H9 (cell line): ENCODE results near the gene DDX25. TPM values are rescaled to one million over a fixed set of nuclear protein-coding genes. Genes with fewer than 3 reads are reported as not detected.

Source experiments
- DNase-seq: peaks from one replicate; pipeline ENCODE4 v3.0.0-alpha.2; 2017
- H2AFZ ChIP-seq: one replicate; pipeline ENCODE4 v1.6.1; 2013; ENCODE audit warnings: mild to moderate bottlenecking, low read length, control low read depth, moderate library complexity
- H2AK5ac ChIP-seq: 2 replicates; pipeline ENCODE4 v1.6.1; 2013; ENCODE audit warnings: low read length, control low read depth, mixed read lengths; ENCODE audit not compliant: insufficient read length
- H2BK120ac ChIP-seq: one replicate; pipeline ENCODE4 v1.6.1; 2013; ENCODE audit warnings: low read depth, mild to moderate bottlenecking, low read length, control low read depth, inconsistent platforms; ENCODE audit not compliant: poor library complexity, severe bottlenecking
- H2BK12ac ChIP-seq: 2 replicates; pipeline ENCODE4 v1.6.1; 2013; ENCODE audit warnings: low read length, control low read depth, mixed read lengths, low read depth; ENCODE audit not compliant: insufficient read length
- H2BK15ac ChIP-seq: 2 replicates; pipeline ENCODE4 v1.6.1; 2013; ENCODE audit warnings: low read depth, low read length, control low read depth
- H2BK20ac ChIP-seq: one replicate; pipeline ENCODE4 v1.6.1; 2013; ENCODE audit warnings: low read depth, mild to moderate bottlenecking, low read length, control low read depth, inconsistent platforms; ENCODE audit not compliant: poor library complexity, severe bottlenecking
- H2BK5ac ChIP-seq: 2 replicates; pipeline ENCODE4 v1.6.1; 2013; ENCODE audit warnings: low read length, control low read depth, mixed read lengths; ENCODE audit not compliant: insufficient read length
- H3K14ac ChIP-seq: 2 replicates; pipeline ENCODE4 v1.6.1; 2013; ENCODE audit warnings: low read length, control low read depth; ENCODE audit not compliant: insufficient read depth
- H3K18ac ChIP-seq: 2 replicates; pipeline ENCODE4 v1.6.1; 2013; ENCODE audit warnings: low read depth, mild to moderate bottlenecking, mixed read lengths, low read length, control low read depth; ENCODE audit not compliant: insufficient read length
- H3K23ac ChIP-seq: 2 replicates; pipeline ENCODE4 v1.6.1; 2013; ENCODE audit warnings: low read length, control low read depth, mixed read lengths, low read depth; ENCODE audit not compliant: insufficient read length
- H3K23me2 ChIP-seq: 2 replicates; pipeline ENCODE4 v1.6.1; 2013; ENCODE audit warnings: low read depth, mild to moderate bottlenecking, mixed read lengths, low read length, control low read depth; ENCODE audit not compliant: insufficient read length, poor library complexity, severe bottlenecking
- H3K27ac ChIP-seq: 2 replicates; pipeline ENCODE4 v1.5.1; 2013; ENCODE audit warnings: low read length, control low read depth, mixed read lengths, low read depth; ENCODE audit not compliant: insufficient read length
- H3K27me3 ChIP-seq: 2 replicates; pipeline ENCODE4 v1.6.1; 2013; ENCODE audit warnings: low read length, control low read depth, inconsistent platforms; ENCODE audit not compliant: insufficient read depth
- H3K4ac ChIP-seq: 2 replicates; pipeline ENCODE4 v1.6.1; 2013; ENCODE audit warnings: low read depth, mild to moderate bottlenecking, control low read depth, inconsistent platforms, low read length, moderate library complexity
- H3K4me1 ChIP-seq: 2 replicates; pipeline ENCODE4 v1.6.1; 2013; ENCODE audit warnings: low read length, control low read depth, inconsistent platforms; ENCODE audit not compliant: insufficient read depth
- H3K4me2 ChIP-seq: 2 replicates; pipeline ENCODE4 v1.6.1; 2013; ENCODE audit warnings: low read length, control low read depth, mixed read lengths; ENCODE audit not compliant: insufficient read length, insufficient read depth
- H3K56ac ChIP-seq: 2 replicates; pipeline ENCODE4 v1.6.1; 2013; ENCODE audit warnings: low read depth, mild to moderate bottlenecking, mixed read lengths, low read length, control low read depth; ENCODE audit not compliant: insufficient read length
- H3K79me1 ChIP-seq: 2 replicates; pipeline ENCODE4 v1.6.1; 2013; ENCODE audit warnings: low read depth, mild to moderate bottlenecking, moderate library complexity, low read length, control low read depth, inconsistent platforms; ENCODE audit not compliant: insufficient read depth, poor library complexity, severe bottlenecking
- H3K79me2 ChIP-seq: 2 replicates; pipeline ENCODE4 v1.6.1; 2013; ENCODE audit warnings: low read length, control low read depth, inconsistent platforms; ENCODE audit not compliant: insufficient read depth
- H3K9ac ChIP-seq: 2 replicates; pipeline ENCODE4 v1.6.1; 2013; ENCODE audit warnings: low read length, control low read depth, mixed read lengths; ENCODE audit not compliant: insufficient read length; ENCODE audit errors: extremely low read depth
- H3K9me3 ChIP-seq: one replicate; pipeline ENCODE4 v1.6.1; 2013; ENCODE audit warnings: low read depth, low read length, inconsistent platforms; ENCODE audit not compliant: control insufficient read depth
- H3T11ph ChIP-seq: one replicate; pipeline ENCODE4 v1.6.1; 2013; ENCODE audit warnings: mild to moderate bottlenecking, low read length, control low read depth, inconsistent platforms
- H4K20me1 ChIP-seq: one replicate; pipeline ENCODE4 v1.6.1; 2013; ENCODE audit not compliant: control insufficient read depth, insufficient read length, insufficient read depth
- H4K5ac ChIP-seq: 2 replicates; pipeline ENCODE4 v1.6.1; 2013; ENCODE audit warnings: low read depth, mild to moderate bottlenecking, mixed read lengths, low read length, control low read depth; ENCODE audit not compliant: insufficient read length
- H4K8ac ChIP-seq: replicated peaks from 2 replicates; pipeline ENCODE4 v1.6.1; 2013; ENCODE audit warnings: low read length, control low read depth, mixed read lengths, low read depth; ENCODE audit not compliant: insufficient read length
- H4K91ac ChIP-seq: 2 replicates; pipeline ENCODE4 v1.6.1; 2013; ENCODE audit warnings: low read depth, mild to moderate bottlenecking, moderate library complexity, mixed read lengths, low read length, control low read depth; ENCODE audit not compliant: insufficient read length
- H3K27ac Mint-ChIP-seq, 3 experiments: 2 replicates in 2 of 3; 3 replicates in 1 of 3; pipeline ENCODE4 v1.8.0; 2020 to 2021; ENCODE audit warnings: mixed read lengths in 3 of 3, mild to moderate bottlenecking in 1 of 3, moderate library complexity in 1 of 3
- H3K27me3 Mint-ChIP-seq: 2 replicates; pipeline ENCODE4 v1.8.0; 2021; ENCODE audit warnings: low read depth, mild to moderate bottlenecking, moderate library complexity, mixed read lengths
- H3K36me3 Mint-ChIP-seq, 3 experiments: 2 replicates in 2 of 3; 3 replicates in 1 of 3; pipeline ENCODE4 v1.8.0; 2020 to 2021; ENCODE audit warnings: low read depth in 3 of 3, mixed read lengths in 3 of 3; ENCODE audit not compliant: insufficient read depth in 1 of 3
- H3K4me1 Mint-ChIP-seq, 2 experiments: 2 replicates each; pipeline ENCODE4 v1.8.0; 2020; ENCODE audit warnings: mixed read lengths in 2 of 2
- H3K4me3 Mint-ChIP-seq, 2 experiments: 2 replicates in 1 of 2; 3 replicates in 1 of 2; pipeline ENCODE4 v1.8.0; 2020 to 2021; ENCODE audit warnings: mild to moderate bottlenecking in 2 of 2, mixed read lengths in 2 of 2, moderate library complexity in 1 of 2
- H3K9me3 Mint-ChIP-seq, 2 experiments: 2 replicates in 1 of 2; 3 replicates in 1 of 2; pipeline ENCODE4 v1.8.0; 2020; ENCODE audit warnings: mild to moderate bottlenecking in 2 of 2, mixed read lengths in 2 of 2, moderate library complexity in 1 of 2
- WGBS: extraction: QIAGEN DNeasy Blood & Tissue Kit; methylation state at CpG from one replicate; pipeline ENCODE4 v1.1.7; 2013; ENCODE audit warnings: missing lambda C conversion rate, low lambda C conversion rate, mixed read lengths; ENCODE audit not compliant: insufficient read length; ENCODE audit errors: extremely low coverage; 5-methylcytosine and 5-hydroxymethylcytosine counted together
- total RNA-seq: library from RNA; stranded (reverse); gene quantifications from 2 replicates; pipeline ENCODE4 v1.2.1, GENCODE V29; 2021
- TF ChIP-seq, protein P1 (sequence below): fragments of 200-600 bp; sonication (generic); conservative IDR thresholded peaks from 3 replicates; pipeline ENCODE4 v1.8.0; 2021; ENCODE audit warnings: antibody characterized with exemption, mild to moderate bottlenecking

The DDX25 gene
- total RNA-seq, 1 experiment from 2014 or later, result 6.9 TPM

DNA sequence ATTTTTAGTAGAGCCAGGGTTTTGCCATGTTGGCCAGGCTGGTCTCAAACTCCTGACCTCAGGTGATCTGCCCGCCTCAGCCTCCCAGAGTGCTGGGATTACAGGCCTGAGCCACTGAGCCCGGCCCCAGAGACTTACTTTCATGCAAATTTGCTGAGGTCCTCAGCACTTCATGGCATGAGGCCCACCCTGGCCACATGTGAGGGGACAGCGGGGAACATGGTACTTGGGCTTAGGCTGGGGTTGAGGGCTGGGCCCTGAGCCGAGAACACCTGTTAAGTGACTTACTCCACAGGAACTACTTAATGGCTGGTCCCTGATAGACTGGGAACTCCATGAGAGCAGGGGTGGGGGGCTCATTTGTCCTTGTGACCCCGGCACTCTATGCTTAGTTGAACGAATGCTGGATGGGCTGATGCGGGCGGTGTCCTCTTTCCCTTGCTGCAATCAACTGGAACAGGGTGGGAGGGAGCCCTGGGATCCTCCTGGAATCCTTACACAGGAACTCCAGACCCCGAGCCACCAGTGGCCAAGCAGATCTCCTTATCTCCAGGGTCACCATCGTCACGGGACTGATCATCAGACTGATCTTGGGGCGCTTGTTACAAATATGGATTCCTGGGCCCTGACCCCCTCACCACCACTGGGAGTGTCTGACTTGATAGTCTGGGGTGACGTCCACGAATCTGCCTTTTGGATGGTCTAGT lies 42.6 kb downstream of the DDX25 start:
- H3K9me3 Mint-ChIP-seq, result no peaks in the 10 kb centered on the region
- Histone ChIP-seq H3K14ac (no peak overlapping the region), H2AK5ac (no peak overlapping the region), H3K4me1 (peaks cover under 1% of the 10 kb centered on the region; the same call in 1 of the 2 replicates), H3K18ac (no peak overlapping the region), H3K9me3 (no peaks in the 10 kb centered on the region), H3K79me1 (no peaks in the 10 kb centered on the region), H2BK20ac (no peak overlapping the region), H3K27me3 (no peaks in the 10 kb centered on the region), H2BK120ac (no peak overlapping the region), H4K8ac (no peak overlapping the region), H3K4ac (no peak overlapping the region), H2BK5ac (no peak overlapping the region), H3T11ph (no peak overlapping the region), H4K20me1 (no peaks in the 10 kb centered on the region), H2BK15ac (no peak overlapping the region), H3K27ac (no peak overlapping the region), H3K56ac (no peak overlapping the region), H3K23me2 (no peaks in the 10 kb centered on the region), H4K91ac (no peak overlapping the region), H3K9ac (no peak overlapping the region), H2AFZ (no peak overlapping the region), H3K4me2 (no peak overlapping the region), H3K23ac (no peak overlapping the region), H2BK12ac (no peak overlapping the region), H3K79me2 (no peaks in the 10 kb centered on the region), H4K5ac (no peak overlapping the region)
- peaks cover 10 to 18% of the 10 kb centered on the region in 2 experiments for H3K4me1 Mint-ChIP-seq
- WGBS, result no CpG with 5 or more reads among the region's 14 CpGs
- no peak overlapping the region for H3K4me3 Mint-ChIP-seq
- no peaks in the 10 kb centered on the region; the same call in 1 of the 2 replicates for H3K27me3 Mint-ChIP-seq
- DNase-seq, result no peak
- no peak overlapping the region for H3K27ac Mint-ChIP-seq
- TF ChIP-seq, protein P1, sequence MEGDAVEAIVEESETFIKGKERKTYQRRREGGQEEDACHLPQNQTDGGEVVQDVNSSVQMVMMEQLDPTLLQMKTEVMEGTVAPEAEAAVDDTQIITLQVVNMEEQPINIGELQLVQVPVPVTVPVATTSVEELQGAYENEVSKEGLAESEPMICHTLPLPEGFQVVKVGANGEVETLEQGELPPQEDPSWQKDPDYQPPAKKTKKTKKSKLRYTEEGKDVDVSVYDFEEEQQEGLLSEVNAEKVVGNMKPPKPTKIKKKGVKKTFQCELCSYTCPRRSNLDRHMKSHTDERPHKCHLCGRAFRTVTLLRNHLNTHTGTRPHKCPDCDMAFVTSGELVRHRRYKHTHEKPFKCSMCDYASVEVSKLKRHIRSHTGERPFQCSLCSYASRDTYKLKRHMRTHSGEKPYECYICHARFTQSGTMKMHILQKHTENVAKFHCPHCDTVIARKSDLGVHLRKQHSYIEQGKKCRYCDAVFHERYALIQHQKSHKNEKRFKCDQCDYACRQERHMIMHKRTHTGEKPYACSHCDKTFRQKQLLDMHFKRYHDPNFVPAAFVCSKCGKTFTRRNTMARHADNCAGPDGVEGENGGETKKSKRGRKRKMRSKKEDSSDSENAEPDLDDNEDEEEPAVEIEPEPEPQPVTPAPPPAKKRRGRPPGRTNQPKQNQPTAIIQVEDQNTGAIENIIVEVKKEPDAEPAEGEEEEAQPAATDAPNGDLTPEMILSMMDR, result no peak
- no peaks in the 10 kb centered on the region; a peak in 1 of 7 replicates for H3K36me3 Mint-ChIP-seq
